SU-DHL-6 (cell line): Measurements from ENCODE around the gene P2RX3.

Experiments used
- H2AFZ ChIP-seq: fragments of 200-600 bp; sonication (generic); 2 replicates; pipeline ENCODE4 v1.6.1; 2014; ENCODE audit warnings: low read depth, mild to moderate bottlenecking, moderate library complexity, mixed read lengths, antibody characterized with exemption, low read length; ENCODE audit not compliant: severe bottlenecking
- H3F3A ChIP-seq: fragments of 200-600 bp; shearing (Covaris generic); 2 replicates; pipeline ENCODE4 v1.6.0; 2016; ENCODE audit warnings: antibody characterized with exemption, mild to moderate bottlenecking; ENCODE audit not compliant: insufficient read depth
- H3K27ac ChIP-seq: fragments of 200-600 bp; sonication (generic); 2 replicates; pipeline ENCODE4 v1.5.1; 2016; ENCODE audit warnings: low read depth, mild to moderate bottlenecking, low read length, moderate library complexity, mixed read lengths
- H3K27me3 ChIP-seq: fragments of 200-600 bp; sonication (generic), shearing (Covaris generic); 2 replicates; pipeline ENCODE4 v1.6.0; 2014; ENCODE audit warnings: mild to moderate bottlenecking, low read length
- H3K36me3 ChIP-seq: fragments of 200-600 bp; sonication (generic); 2 replicates; pipeline ENCODE4 v1.6.1; 2014; ENCODE audit warnings: mild to moderate bottlenecking, low read length, mixed read lengths
- H3K4me2 ChIP-seq: fragments of 300-600, 200-600 bp; shearing (Covaris generic), sonication (generic); 2 replicates; pipeline ENCODE4 v1.6.0; 2014; ENCODE audit warnings: low read length, low read depth, mild to moderate bottlenecking; ENCODE audit not compliant: poor library complexity, severe bottlenecking
- H3K4me3 ChIP-seq: fragments of 200-600 bp; sonication (generic); 2 replicates; pipeline ENCODE4 v1.5.1; 2014; ENCODE audit warnings: antibody characterized with exemption, low read length, mild to moderate bottlenecking, mixed read lengths; ENCODE audit not compliant: insufficient read depth, poor library complexity, severe bottlenecking
- H3K79me2 ChIP-seq: fragments of 200-600 bp; sonication (generic); 2 replicates; pipeline ENCODE4 v1.6.1; 2014; ENCODE audit warnings: mild to moderate bottlenecking, low read length, moderate library complexity; ENCODE audit not compliant: insufficient read depth
- H3K9ac ChIP-seq: fragments of 200-600 bp; sonication (generic); 2 replicates; pipeline ENCODE4 v1.7.0; 2014; ENCODE audit warnings: mild to moderate bottlenecking, low read length
- H3K9me2 ChIP-seq: fragments of 200-600 bp; sonication (generic); replicated peaks from 2 replicates; pipeline ENCODE4 v1.6.1; 2014; ENCODE audit warnings: low read length; ENCODE audit not compliant: insufficient read depth
- H3K9me3 ChIP-seq: fragments of 200-600 bp; sonication (generic); 2 replicates; pipeline ENCODE4 v1.6.1; 2014; ENCODE audit warnings: low read length, mixed read lengths; ENCODE audit not compliant: insufficient read depth
- H4K20me1 ChIP-seq: fragments of 200-600 bp; sonication (generic); 2 replicates; pipeline ENCODE4 v1.6.1; 2014; ENCODE audit warnings: low read depth, mild to moderate bottlenecking, antibody characterized with exemption, low read length, moderate library complexity, mixed read lengths
- CTCF ChIP-seq: fragments of 200-600 bp; sonication (generic); IDR thresholded peaks from one replicate; pipeline ENCODE4 v1.5.1; 2017; ENCODE audit warnings: antibody characterized with exemption, mild to moderate bottlenecking, low read length, moderate library complexity; ENCODE audit not compliant: insufficient read depth, poor library complexity, severe bottlenecking
- EZH2phosphoT487 ChIP-seq: fragments of 200-600 bp; sonication (generic), shearing (Covaris generic); conservative IDR thresholded peaks from 2 replicates; pipeline ENCODE4 v1.6.1; 2018; ENCODE audit warnings: mild to moderate bottlenecking, antibody characterized with exemption, low read length, moderate library complexity, mixed read lengths

Gene P2RX3

GRCh38 chr11:57421805-57422204 is 83.7 kb downstream of the P2RX3 start:
- H3K36me3 ChIP-seq, result peaks cover 58% of the 10 kb centered on the region
- H2AFZ ChIP-seq, result no peak overlapping the region
- no peak overlapping the region for H3K4me3 ChIP-seq
- TF ChIP-seq CTCF (no peak), EZH2phosphoT487 (no peak)
- no peaks in the 10 kb centered on the region for H3K9me2 ChIP-seq
- H4K20me1 ChIP-seq, result no peaks in the 10 kb centered on the region; the same call in 1 of the 2 replicates
- H3K27ac ChIP-seq, result no peak overlapping the region
- H3K79me2 ChIP-seq, result peaks cover 60% of the 10 kb centered on the region
- H3K9me3 ChIP-seq, result no peaks in the 10 kb centered on the region
- no peak overlapping the region for H3K9ac ChIP-seq
- H3F3A ChIP-seq, result peaks cover 9% of the 10 kb centered on the region; the same call in 1 of the 2 replicates
- no peak overlapping the region for H3K4me2 ChIP-seq
- no peaks in the 10 kb centered on the region for H3K27me3 ChIP-seq
